HG02885 (cell line): ENCODE results near the gene FNDC3A.

Experiments used
- ATAC-seq: cut with Tn5 transposase; IDR thresholded peaks from one replicate; pipeline ENCODE4 v1.9.1; 2021; ENCODE audit warnings: mild to moderate bottlenecking; ENCODE audit not compliant: unreplicated experiment, poor library complexity

Gene FNDC3A

GRCh38 chr13:48975856-48976575 lies at the start of gene FNDC3A:
FNDC3A (plus strand) TSS chr13:48975912; CDS start chr13:49006191, 30,279 bp downstream.
- peak; percentile 64 for ATAC-seq

GRCh38 chr13:48928757-48929430 lies 46.8 kb upstream of the FNDC3A start:
- ATAC-seq: no peak

- no peak for ATAC-seq
Measured at GRCh38 chr13:48930918-48931317, 44.8 kb upstream of the FNDC3A start.

GRCh38 chr13:48938308-48938943 lies 37.3 kb upstream of the FNDC3A start:
- no peak for ATAC-seq

- no peak for ATAC-seq
Measured at GRCh38 chr13:48939728-48940127, 36.0 kb upstream of the FNDC3A start.

GRCh38 chr13:48942131-48942530 lies 33.6 kb upstream of the FNDC3A start:
- no peak for ATAC-seq

- ATAC-seq: no peak
Measured at GRCh38 chr13:48944221-48944620, 31.5 kb upstream of the FNDC3A start.

- ATAC-seq: no peak
Measured at GRCh38 chr13:48945626-48946025, 30.1 kb upstream of the FNDC3A start.

GRCh38 chr13:48946163-48946562 lies 29.5 kb upstream of the FNDC3A start:
- ATAC-seq: no peak

- ATAC-seq: no peak
Measured at GRCh38 chr13:48949566-48950500, 25.9 kb upstream of the FNDC3A start.

- no peak for ATAC-seq
Measured at GRCh38 chr13:48950501-48950875, 25.2 kb upstream of the FNDC3A start.

GRCh38 chr13:48954081-48954480 lies 21.6 kb upstream of the FNDC3A start:
- ATAC-seq: no peak

- ATAC-seq: no peak
Measured at GRCh38 chr13:48955536-48955935, 20.2 kb upstream of the FNDC3A start.

GRCh38 chr13:48961379-48961778 lies 14.3 kb upstream of the FNDC3A start:
- ATAC-seq: no peak

- no peak for ATAC-seq
Measured at GRCh38 chr13:48962281-48962680, 13.4 kb upstream of the FNDC3A start.

GRCh38 chr13:48965736-48966135 lies 10.0 kb upstream of the FNDC3A start:
- no peak for ATAC-seq

- no peak for ATAC-seq
Measured at GRCh38 chr13:48969685-48970084, 6.0 kb upstream of the FNDC3A start.

- no peak for ATAC-seq
Measured at GRCh38 chr13:48973845-48974431, 1.8 kb upstream of the FNDC3A start.

GRCh38 chr13:48975101-48975855 lies 434 bp upstream of the FNDC3A start:
- peak; percentile 15 for ATAC-seq
